Neural cell (in vitro differentiated cells): ENCODE results near the gene TBC1D9. TPM values are rescaled to one million over a fixed set of nuclear protein-coding genes. Genes with fewer than 3 reads are reported as not detected.

Source experiments
- H2AFZ ChIP-seq: fragments of 200-600, 300-800 bp; sonication (generic), shearing (Covaris generic); 2 replicates; pipeline ENCODE4 v1.6.0; 2014; ENCODE audit warnings: low read depth, mild to moderate bottlenecking, antibody characterized with exemption, low read length, moderate library complexity
- H3F3A ChIP-seq: fragments of 200-600 bp; shearing (Covaris generic); 2 replicates; pipeline ENCODE4 v1.6.1; 2016; ENCODE audit warnings: mild to moderate bottlenecking, moderate library complexity, mixed read lengths, antibody characterized with exemption, low read length; ENCODE audit not compliant: insufficient read depth, poor library complexity, severe bottlenecking
- H3K27ac ChIP-seq: fragments of 200-600, 300-800 bp; sonication (generic), shearing (Covaris generic); 2 replicates; pipeline ENCODE4 v1.5.1; 2014; ENCODE audit warnings: mild to moderate bottlenecking, low read length, moderate library complexity
- H3K27me3 ChIP-seq: fragments of 300-800, 200-600 bp; sonication (generic), shearing (Covaris generic); 2 replicates; pipeline ENCODE4 v1.6.0; 2014; ENCODE audit warnings: mild to moderate bottlenecking, low read depth, low read length, moderate library complexity; ENCODE audit not compliant: insufficient read depth
- H3K36me3 ChIP-seq: fragments of 300-800, 200-600 bp; sonication (generic), shearing (Covaris generic); 2 replicates; pipeline ENCODE4 v1.5.1; 2014; ENCODE audit warnings: mild to moderate bottlenecking, antibody characterized with exemption, low read length, moderate library complexity; ENCODE audit not compliant: insufficient read depth
- H3K4me2 ChIP-seq: fragments of 300-800, 200-600 bp; sonication (generic), shearing (Covaris generic); 2 replicates; pipeline ENCODE4 v1.6.0; 2014; ENCODE audit warnings: mild to moderate bottlenecking, low read length
- H3K4me3 ChIP-seq: fragments of 300-800, 200-600 bp; sonication (generic), shearing (Covaris generic); 2 replicates; pipeline ENCODE4 v1.5.1; 2014; ENCODE audit warnings: mild to moderate bottlenecking, low read length, moderate library complexity
- H3K79me2 ChIP-seq: fragments of 200-600 bp; shearing (Covaris generic); replicated peaks from 2 replicates; pipeline ENCODE4 v1.6.0; 2014; ENCODE audit warnings: mild to moderate bottlenecking, low read length, moderate library complexity; ENCODE audit not compliant: insufficient read depth
- H3K9ac ChIP-seq: fragments of 300-800, 200-600 bp; sonication (generic), shearing (Covaris generic); 2 replicates; pipeline ENCODE4 v1.6.1; 2016; ENCODE audit warnings: mild to moderate bottlenecking, low read length, mixed read lengths
- H3K9me2 ChIP-seq: fragments of 200-600 bp; shearing (Covaris generic); 2 replicates; pipeline ENCODE4 v1.6.1; 2016; ENCODE audit warnings: mild to moderate bottlenecking, low read length, mixed read lengths; ENCODE audit not compliant: insufficient read depth
- H3K9me3 ChIP-seq: fragments of 200-600, 300-800 bp; sonication (generic), shearing (Covaris generic); 2 replicates; pipeline ENCODE4 v1.6.1; 2016; ENCODE audit warnings: mild to moderate bottlenecking, mixed run types, low read length, moderate library complexity, mixed read lengths
- H4K20me1 ChIP-seq: fragments of 200-600 bp; shearing (Covaris generic); 2 replicates; pipeline ENCODE4 v1.6.1; 2016; ENCODE audit warnings: mild to moderate bottlenecking, mixed run types; ENCODE audit not compliant: insufficient read depth
- EP300 ChIP-seq: fragments of 450-650 bp; conservative IDR thresholded peaks from 2 replicates; pipeline ENCODE4 v1.6.1; 2014; ENCODE audit warnings: antibody characterized with exemption, mild to moderate bottlenecking, moderate library complexity; ENCODE audit not compliant: poor library complexity, severe bottlenecking
- EZH2 ChIP-seq: fragments of 200-600, 300-800 bp; shearing (Covaris generic), sonication (generic); IDR thresholded peaks from 2 replicates; pipeline ENCODE4 v1.6.1; 2014; ENCODE audit warnings: antibody characterized with exemption, low read length, borderline replicate concordance, mild to moderate bottlenecking; ENCODE audit not compliant: insufficient read depth, poor library complexity, severe bottlenecking
- MXI1 ChIP-seq: fragments of 450-650 bp; conservative IDR thresholded peaks from 2 replicates; pipeline ENCODE4 v1.6.1; 2014; ENCODE audit warnings: antibody characterized with exemption, mild to moderate bottlenecking; ENCODE audit not compliant: poor library complexity, severe bottlenecking
- POLR2AphosphoS5 ChIP-seq: IDR thresholded peaks from 2 replicates; pipeline ENCODE4 v1.6.1; 2012
- RAD21 ChIP-seq: fragments of 450-650 bp; conservative IDR thresholded peaks from 2 replicates; pipeline ENCODE4 v1.6.1; 2014; ENCODE audit warnings: antibody characterized with exemption, mild to moderate bottlenecking, moderate library complexity
- SMC3 ChIP-seq: fragments of 450-650 bp; conservative IDR thresholded peaks from 2 replicates; pipeline ENCODE4 v1.6.1; 2014; ENCODE audit warnings: antibody characterized with exemption, mild to moderate bottlenecking, moderate library complexity; ENCODE audit not compliant: poor library complexity
- TAF1 ChIP-seq: IDR thresholded peaks from 2 replicates; pipeline ENCODE4 v1.6.1; 2012; ENCODE audit warnings: low read depth
- polyA plus RNA-seq: library from polyadenylated mRNA; depleted of rRNA; stranded (reverse); fragments of >200 nt; gene quantifications from 2 replicates; pipeline ENCODE4 v1.2.3, GENCODE V29; 2014
- TF ChIP-seq, protein P1 (sequence below): IDR thresholded peaks from 2 replicates; pipeline ENCODE4 v1.6.1; 2012; ENCODE audit warnings: borderline replicate concordance
- TF ChIP-seq, protein P2 (sequence below): fragments of 450-650 bp; IDR thresholded peaks from 2 replicates; pipeline ENCODE4 v1.5.1; 2014; ENCODE audit warnings: antibody characterized with exemption, mild to moderate bottlenecking, moderate library complexity; ENCODE audit not compliant: poor library complexity, severe bottlenecking

TBC1D9 gene
- polyA plus RNA-seq, 1 donor from 2014 or later: 42.8 TPM

DNA sequence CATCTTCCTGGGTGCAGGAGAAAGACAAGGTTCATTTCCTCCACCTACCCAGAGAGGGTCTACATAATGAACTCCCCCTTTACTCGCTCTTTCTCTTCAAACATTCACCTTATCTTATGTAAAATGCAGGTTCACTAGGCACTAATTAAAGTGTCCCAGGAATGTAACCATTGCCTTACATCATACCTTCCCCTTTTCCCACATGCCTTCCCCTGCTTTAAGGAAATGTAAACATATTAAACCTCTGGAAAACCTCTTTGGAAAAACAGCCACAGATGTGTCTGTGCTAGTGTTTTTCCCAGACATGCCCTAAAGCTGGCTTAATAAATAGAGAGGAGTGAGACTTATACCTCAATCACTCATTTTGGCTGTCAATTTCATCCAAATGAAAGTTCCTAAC lies 15.8 kb downstream of the TBC1D9 start:
- H3K9ac ChIP-seq: no peak overlapping the region

DNA sequence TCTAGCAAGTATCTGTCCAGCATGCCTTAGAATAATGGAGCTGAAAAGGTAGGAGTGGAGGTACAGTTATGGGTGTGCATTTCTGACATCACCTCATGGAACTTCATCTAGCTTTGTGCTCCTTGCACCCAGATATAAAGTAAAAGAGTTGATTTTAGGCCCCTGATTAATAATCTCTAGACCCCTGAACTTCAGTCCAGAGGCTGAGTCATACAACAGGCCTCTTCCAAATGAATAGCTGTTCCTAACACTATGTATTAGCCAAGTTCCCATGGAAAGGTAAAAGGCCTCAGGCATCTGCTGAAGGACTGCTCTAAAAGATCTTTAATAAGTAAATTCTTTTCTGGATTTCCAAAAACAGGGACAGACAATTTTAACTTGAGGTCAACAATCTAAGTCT lies 16.2 kb downstream of the TBC1D9 start:
- Histone ChIP-seq H3F3A (no peaks in the 10 kb centered on the region), H3K27ac (no peak overlapping the region), H3K4me2 (no peak overlapping the region), H3K9me2 (no peaks in the 10 kb centered on the region), H2AFZ (no peak overlapping the region), H3K4me3 (no peak overlapping the region), H3K27me3 (no peaks in the 10 kb centered on the region), H3K79me2 (peaks cover 80% of the 10 kb centered on the region), H4K20me1 (no peaks in the 10 kb centered on the region), H3K9ac (no peak overlapping the region), H3K36me3 (no peaks in the 10 kb centered on the region), H3K9me3 (no peaks in the 10 kb centered on the region)
- TF ChIP-seq SMC3 (no peak), RAD21 (no peak), MXI1 (no peak), POLR2AphosphoS5 (no peak), TAF1 (no peak), EZH2 (no peak)
- TF ChIP-seq, protein P1, sequence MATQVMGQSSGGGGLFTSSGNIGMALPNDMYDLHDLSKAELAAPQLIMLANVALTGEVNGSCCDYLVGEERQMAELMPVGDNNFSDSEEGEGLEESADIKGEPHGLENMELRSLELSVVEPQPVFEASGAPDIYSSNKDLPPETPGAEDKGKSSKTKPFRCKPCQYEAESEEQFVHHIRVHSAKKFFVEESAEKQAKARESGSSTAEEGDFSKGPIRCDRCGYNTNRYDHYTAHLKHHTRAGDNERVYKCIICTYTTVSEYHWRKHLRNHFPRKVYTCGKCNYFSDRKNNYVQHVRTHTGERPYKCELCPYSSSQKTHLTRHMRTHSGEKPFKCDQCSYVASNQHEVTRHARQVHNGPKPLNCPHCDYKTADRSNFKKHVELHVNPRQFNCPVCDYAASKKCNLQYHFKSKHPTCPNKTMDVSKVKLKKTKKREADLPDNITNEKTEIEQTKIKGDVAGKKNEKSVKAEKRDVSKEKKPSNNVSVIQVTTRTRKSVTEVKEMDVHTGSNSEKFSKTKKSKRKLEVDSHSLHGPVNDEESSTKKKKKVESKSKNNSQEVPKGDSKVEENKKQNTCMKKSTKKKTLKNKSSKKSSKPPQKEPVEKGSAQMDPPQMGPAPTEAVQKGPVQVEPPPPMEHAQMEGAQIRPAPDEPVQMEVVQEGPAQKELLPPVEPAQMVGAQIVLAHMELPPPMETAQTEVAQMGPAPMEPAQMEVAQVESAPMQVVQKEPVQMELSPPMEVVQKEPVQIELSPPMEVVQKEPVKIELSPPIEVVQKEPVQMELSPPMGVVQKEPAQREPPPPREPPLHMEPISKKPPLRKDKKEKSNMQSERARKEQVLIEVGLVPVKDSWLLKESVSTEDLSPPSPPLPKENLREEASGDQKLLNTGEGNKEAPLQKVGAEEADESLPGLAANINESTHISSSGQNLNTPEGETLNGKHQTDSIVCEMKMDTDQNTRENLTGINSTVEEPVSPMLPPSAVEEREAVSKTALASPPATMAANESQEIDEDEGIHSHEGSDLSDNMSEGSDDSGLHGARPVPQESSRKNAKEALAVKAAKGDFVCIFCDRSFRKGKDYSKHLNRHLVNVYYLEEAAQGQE: no peak

More for the DNA sequence above, 15.8 kb downstream of the TBC1D9 start:
- H3K27ac ChIP-seq: no peak overlapping the region
- H3K36me3 ChIP-seq: no peaks in the 10 kb centered on the region
- no peak overlapping the region for H2AFZ ChIP-seq
- H3K9me2 ChIP-seq: no peaks in the 10 kb centered on the region
- no peaks in the 10 kb centered on the region for H3K27me3 ChIP-seq
- peaks cover 80% of the 10 kb centered on the region for H3K79me2 ChIP-seq
- TF ChIP-seq, protein P1: no peak
- no peak for TF ChIP-seq EZH2
- no peak for TF ChIP-seq SMC3
- no peak for TF ChIP-seq TAF1
- no peak for TF ChIP-seq MXI1
- TF ChIP-seq, protein P2, sequence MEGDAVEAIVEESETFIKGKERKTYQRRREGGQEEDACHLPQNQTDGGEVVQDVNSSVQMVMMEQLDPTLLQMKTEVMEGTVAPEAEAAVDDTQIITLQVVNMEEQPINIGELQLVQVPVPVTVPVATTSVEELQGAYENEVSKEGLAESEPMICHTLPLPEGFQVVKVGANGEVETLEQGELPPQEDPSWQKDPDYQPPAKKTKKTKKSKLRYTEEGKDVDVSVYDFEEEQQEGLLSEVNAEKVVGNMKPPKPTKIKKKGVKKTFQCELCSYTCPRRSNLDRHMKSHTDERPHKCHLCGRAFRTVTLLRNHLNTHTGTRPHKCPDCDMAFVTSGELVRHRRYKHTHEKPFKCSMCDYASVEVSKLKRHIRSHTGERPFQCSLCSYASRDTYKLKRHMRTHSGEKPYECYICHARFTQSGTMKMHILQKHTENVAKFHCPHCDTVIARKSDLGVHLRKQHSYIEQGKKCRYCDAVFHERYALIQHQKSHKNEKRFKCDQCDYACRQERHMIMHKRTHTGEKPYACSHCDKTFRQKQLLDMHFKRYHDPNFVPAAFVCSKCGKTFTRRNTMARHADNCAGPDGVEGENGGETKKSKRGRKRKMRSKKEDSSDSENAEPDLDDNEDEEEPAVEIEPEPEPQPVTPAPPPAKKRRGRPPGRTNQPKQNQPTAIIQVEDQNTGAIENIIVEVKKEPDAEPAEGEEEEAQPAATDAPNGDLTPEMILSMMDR: no peak
- no peak for TF ChIP-seq POLR2AphosphoS5
- no peak for TF ChIP-seq RAD21
- TF ChIP-seq EP300: no peak
- no peaks in the 10 kb centered on the region for H3K9me3 ChIP-seq
- H3K4me3 ChIP-seq: no peak overlapping the region
- no peaks in the 10 kb centered on the region for H3F3A ChIP-seq
- H3K4me2 ChIP-seq: no peak overlapping the region
- no peaks in the 10 kb centered on the region for H4K20me1 ChIP-seq
